OCI-M2 (cell line): ENCODE data around the gene SPEM2.

Experiments used
- DNase-seq: peaks from one replicate; lab custom pipeline; 2025; ENCODE audit not compliant: unreplicated experiment; lab: John Stamatoyannopoulos, UW

Gene SPEM2

DNA sequence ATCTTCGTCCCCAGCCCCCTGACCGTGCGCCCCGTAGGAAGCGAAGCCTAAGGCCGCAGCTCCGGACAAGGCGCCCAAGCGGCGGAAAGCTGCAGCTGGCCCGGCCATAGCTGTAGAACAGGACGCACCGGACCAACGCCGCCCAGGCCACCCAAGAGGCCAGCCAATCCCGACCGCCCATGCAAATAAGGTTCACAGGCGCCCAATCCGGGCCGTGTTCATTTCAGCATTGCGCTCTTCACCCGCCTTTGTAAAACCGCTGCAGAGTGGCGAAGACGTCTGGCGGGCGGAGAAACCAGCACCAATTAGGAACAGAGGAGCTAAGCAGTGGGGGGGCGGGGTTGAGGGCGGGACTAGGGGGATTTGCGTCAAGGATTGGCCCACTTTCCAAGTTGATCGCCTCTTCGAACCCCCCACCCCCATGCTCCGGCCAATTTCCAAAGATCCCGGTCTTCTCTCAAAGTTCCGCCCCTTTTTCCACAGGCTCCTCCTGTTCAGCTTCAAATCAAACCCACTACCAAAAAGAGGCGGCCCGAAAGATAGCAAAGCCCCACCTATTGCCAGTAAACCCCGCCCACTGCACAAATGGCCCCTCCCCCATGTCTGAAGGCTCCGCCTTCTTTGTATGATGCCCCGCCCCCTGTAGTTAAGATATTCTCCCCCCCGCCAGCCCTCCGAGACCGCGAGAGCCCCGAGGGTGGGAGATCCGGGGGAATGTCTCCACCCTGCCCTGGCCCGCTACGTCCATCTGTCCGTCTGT is 21.3 kb upstream of the SPEM2 start, which contains the start of gene TMEM256:
Gene TMEM256 (minus strand): TSS at position 121 of the 760 bp plus-strand sequence. CDS start 13 bp downstream, at position 108.
- DNase-seq = peak; percentile 87

DNA sequence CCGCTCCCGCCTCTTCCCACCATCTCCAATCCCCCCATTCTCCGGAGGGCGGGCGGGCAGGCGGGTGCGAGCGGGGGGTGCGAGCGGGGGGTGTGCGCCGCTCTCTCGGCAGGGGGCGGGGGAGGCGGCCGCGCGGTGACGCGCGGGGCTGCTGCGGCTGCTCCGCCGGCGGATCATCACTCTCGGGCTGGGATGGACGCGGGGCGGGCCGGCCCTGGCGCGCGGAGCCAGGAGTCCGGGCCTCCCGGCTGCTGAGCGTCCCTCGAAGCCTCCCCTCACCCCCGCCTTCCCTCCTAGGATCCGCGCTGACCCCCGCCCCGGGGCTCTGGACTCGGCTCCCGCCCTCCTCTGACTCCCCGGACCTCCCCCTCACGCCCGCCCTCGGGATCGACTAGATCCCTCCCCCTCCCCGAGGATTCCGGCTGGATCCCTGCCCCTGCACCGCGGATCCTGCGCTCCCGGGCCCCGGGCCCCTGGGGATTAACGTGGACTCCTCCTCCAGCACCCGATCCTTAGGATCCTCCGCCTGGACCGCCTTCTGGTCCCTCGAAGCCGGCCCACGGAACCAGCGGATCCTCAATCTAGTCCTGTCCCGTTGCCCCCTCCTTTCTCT is 20.6 kb upstream of the SPEM2 start:
- DNase-seq = no peak

DNA sequence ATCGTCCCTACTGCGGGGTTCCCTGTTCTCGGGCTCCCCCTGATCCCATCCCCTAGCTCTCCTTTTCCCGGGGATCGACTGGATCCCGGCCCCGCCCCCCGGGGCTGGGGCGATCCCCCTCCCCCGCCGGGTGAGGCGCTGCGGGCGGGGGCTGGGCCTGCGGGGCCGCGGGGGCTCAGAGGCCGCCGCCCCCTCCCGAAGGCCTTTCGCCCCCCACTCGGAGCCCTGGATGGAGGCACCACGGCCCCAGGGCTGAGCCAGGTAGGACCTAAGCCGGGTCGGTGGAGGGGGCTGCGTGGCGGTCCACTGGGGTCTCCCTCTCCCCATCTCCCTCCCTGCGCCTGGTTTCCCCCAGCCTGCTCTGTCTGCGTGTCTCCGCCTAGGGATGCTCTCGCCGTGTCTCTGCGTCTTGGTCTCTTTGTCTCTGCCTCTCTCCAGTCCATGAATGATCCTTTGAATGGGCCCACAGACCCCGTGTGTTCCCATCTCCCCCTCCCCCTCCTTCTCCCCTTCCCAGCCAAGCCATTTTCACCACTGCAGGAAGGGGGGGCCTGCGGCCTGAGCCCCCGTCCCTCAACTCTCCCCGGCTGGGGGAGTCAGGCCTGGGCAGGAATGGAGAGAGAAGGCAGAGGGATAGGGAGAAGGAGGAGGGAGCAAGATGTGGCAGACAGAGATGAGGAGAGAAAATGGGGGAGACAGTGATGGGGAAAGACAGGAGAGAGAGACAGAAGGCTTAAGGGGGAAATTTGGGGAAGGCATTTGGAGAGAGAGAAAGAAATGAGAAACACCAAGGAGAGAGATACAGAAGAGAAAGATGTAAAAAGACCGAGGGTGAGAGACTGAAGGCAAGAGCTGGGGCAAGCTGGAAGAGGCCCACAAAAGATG is 19.8 kb upstream of the SPEM2 start:
- DNase-seq = no peak

DNA sequence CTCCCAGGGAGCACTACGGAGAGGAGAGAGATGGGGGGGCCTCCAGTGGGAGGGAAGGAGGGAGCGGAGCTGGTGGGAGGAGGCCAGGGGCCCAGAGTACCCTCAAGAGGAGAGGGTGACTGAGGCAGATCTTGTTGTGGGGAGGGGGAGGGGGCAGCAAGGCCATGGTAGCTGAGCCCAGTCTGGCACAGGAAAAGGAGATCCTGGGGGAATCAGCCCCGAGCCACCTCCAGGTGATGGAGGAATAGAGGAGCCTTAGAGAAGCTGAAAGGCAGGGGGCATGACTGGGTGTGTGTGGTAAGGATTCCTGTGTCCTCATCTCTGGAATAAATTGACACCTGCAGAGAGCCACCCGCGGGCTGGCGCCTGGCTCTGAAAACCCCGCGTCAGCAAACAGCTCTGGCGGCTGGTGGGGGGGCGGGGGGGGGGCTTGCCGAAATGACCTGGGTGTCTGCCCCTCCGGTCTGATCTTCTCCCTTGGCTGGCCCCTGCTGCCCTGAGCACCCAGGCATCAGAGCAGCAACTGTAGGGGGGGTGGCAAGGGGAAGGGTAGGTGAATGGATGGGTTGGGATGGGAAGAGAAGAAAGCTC is 19.1 kb upstream of the SPEM2 start:
- DNase-seq = no peak

DNA sequence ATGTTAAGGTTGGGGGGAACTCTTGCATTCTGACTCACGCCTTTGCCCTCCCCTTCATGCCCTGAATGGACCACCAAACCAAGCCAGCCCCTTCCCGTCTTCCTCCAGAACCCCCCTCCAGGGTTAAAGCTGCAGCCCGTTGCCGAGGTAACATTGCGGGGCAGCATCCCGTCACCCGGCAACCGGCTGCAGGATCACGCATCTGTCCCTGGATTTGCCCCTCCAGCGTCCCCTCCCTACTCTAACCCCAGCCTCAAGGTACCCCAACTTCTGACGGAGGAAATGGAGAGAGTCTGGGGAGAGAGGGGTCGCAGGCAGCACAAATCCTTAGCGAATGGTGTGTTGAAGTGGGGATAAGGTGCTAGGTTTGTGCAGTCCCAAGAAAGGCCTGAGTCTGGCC is 18.3 kb upstream of the SPEM2 start:
- no peak for DNase-seq

DNA sequence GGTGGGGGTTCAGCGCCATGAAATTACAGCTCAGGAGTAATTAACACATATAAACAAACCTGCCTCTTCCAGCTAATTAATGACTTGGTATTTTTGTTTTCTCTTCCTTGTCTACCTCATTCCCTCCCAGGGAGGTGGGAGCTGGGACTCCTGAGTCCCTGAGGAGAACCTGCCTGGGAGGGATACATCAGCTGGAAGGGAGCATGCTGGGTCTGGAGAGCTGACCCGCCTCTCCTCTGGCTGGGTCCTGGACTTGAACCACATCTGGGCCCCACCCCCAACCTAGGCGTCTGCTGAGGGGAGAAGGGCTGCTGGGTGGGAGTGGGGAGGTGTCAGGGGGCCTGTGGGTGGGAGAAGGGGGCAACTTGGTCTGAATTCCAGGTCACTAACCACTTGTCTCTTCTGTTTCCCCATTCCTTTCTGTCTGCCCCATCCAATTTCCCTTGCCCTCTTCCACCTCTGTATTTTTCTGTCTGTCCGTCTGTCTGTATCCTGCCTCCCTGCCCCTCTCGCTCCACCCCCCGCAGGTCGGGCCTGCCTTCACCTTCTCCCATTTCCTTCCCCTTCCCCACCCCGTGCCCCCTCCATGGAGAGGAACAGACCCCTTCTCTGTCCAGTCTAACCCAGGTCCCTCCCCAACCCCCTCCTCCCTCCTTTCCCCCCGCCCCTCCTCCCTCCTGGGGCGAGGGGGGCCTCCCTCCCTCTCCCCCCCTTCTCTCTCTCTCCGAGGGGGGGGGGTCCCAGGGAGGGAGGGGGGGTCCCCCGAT is 17.7 kb upstream of the SPEM2 start, which contains the start of gene NLGN2:
Gene NLGN2 (plus strand): TSS at position 361 of the 767 bp plus-strand sequence. CDS start 411 bp downstream, outside the sequence.
- DNase-seq = no peak

DNA sequence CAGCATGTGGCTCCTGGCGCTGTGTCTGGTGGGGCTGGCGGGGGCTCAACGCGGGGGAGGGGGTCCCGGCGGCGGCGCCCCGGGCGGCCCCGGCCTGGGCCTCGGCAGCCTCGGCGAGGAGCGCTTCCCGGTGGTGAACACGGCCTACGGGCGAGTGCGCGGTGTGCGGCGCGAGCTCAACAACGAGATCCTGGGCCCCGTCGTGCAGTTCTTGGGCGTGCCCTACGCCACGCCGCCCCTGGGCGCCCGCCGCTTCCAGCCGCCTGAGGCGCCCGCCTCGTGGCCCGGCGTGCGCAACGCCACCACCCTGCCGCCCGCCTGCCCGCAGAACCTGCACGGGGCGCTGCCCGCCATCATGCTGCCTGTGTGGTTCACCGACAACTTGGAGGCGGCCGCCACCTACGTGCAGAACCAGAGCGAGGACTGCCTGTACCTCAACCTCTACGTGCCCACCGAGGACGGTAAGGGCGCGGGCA is 17.1 kb upstream of the SPEM2 start:
- no peak for DNase-seq

DNA sequence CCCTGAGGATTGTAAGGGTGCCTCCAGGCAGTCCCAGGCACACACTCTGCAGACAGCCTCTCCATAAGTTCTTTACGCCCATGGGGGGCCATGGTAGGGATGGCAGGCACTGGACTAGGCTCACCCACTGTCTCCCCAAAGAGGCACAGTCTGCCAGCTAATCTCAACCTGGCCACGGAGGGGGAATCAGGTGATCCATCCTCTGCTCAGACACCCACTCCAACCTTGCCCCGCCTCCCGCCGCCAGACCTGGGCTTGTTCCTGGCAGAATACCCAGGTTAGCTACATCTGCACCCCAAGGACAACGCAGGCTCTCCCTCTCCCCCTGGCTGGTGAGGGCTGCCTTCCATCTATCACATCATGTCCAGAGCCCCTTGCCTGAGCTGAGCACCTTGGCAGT is 16.6 kb upstream of the SPEM2 start:
- DNase-seq = no peak

DNA sequence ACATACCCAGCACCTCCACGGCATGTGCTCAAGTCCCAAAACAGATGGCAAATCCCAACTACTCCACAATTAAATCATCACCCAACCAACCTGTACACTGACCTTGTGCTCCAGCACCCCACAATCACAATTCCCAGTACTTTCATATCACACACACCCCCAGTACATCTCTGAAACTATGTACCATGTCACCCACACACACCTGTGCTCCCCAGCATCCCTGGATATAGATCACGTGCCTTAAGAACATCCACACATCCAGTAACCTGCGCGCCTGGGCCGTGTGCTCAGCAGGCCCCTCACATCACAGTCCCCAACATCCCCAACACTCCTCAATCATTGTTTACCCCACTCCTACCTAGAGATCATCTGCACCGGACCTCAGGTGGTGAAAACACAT is 15.7 kb upstream of the SPEM2 start:
- DNase-seq = no peak

DNA sequence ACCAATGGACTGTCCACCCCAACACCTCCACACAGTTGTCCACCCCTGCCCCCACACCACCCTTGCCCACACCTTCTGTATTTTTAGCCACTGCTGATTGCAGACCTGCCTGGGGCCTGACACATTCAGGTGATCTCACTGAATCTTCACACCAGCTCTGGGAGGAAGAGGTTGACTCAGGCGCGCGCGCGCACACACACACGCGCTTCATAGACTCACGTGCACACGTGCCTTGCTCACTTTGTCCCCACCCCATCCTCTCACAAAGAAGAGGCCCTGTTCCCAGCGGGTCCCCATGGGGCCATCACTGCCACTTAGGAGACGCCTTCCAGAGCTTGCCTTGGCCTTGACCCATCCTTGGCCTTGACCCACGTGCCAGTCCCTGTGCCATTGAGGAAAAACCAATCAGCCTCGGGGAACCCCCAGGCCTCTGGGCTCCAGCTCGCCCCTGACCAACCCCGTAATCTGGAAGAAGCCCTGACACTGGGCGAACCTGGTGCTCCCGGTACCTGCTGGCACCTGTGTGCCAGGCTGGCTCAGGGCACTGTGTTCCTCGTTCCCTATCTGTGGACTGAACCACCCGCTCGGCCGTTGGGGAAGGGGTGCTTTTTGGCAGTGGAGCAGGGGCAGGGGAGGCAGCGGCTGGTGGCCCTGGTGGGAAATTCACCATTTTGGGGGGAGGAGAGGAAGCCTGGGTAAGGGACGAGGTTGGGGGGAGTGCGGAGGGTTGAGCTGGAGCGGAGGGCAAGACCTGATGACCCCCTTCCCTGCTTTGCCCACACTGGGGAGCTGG is 14.6 kb upstream of the SPEM2 start:
- DNase-seq = no peak

DNA sequence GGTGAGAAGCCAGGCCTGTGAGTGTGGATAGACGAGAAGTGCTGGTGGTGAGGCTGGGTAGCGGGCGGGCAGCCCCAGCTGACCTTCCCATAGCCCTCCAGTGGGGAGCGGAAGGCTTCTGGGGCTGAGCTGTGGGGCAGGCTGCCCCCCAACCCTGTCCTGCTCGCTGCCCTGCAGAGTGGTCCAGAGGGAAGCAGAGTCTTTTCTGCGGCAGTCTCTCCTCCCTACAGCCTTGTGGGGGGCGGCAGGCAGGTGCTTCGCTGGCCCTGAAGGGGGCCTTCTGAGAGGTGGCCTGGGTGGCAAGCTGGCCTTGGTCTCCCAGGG is 14.0 kb upstream of the SPEM2 start:
- no peak for DNase-seq

DNA sequence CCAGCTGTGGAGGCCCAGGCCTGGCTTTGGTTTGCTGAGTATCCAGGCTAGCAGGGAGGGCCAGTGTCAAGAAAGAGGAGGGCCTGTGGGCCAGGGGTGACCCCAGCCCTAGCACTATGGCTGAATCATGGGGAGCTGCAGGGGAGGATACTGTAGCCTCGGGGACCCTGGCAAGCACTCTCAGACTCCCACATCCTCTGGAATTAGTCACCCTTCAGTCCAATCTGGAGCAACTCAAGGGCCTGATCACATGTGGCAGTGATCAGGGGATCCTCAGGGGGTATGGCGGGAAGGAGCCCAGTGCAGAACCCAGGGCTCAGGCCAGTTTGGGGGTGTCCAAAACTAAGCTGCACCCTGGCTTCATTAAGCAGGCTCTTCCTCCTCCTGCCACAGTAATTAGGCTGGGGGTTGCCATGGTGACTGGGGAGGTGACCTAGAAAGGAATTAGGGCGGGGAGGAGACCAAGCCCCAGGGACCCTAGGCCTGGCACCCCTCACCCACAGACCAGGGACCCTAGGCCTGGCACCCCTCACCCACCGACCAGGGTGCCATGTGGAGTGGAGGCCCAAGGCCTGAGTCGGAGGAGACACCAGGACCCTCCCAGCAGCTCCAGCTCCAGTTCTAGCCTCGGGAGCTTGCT is 11.9 kb upstream of the SPEM2 start:
- DNase-seq = no peak

DNA sequence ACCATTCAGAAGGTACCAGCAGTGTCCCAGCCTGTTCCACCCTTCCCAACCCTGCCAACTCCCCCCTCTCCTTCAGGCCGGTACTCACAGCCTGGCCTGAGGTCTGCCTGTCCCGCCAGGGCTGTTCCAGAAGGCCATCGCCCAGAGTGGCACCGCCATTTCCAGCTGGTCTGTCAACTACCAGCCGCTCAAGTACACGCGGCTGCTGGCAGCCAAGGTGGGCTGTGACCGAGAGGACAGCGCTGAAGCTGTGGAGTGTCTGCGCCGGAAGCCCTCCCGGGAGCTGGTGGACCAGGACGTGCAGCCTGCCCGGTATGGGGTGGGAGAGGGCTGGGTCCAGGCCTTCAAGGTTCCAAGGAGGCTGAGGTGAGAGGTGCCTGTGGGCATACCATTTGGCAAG is 10.6 kb upstream of the SPEM2 start:
- no peak for DNase-seq

DNA sequence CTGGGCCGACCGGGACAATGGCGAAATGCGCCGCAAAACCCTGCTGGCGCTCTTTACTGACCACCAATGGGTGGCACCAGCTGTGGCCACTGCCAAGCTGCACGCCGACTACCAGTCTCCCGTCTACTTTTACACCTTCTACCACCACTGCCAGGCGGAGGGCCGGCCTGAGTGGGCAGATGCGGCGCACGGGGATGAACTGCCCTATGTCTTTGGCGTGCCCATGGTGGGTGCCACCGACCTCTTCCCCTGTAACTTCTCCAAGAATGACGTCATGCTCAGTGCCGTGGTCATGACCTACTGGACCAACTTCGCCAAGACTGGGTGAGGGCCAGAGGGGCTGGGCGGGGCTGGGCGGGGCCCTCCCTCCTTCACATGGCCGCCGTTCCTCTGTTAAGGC is 9.6 kb upstream of the SPEM2 start:
- no peak for DNase-seq

DNA sequence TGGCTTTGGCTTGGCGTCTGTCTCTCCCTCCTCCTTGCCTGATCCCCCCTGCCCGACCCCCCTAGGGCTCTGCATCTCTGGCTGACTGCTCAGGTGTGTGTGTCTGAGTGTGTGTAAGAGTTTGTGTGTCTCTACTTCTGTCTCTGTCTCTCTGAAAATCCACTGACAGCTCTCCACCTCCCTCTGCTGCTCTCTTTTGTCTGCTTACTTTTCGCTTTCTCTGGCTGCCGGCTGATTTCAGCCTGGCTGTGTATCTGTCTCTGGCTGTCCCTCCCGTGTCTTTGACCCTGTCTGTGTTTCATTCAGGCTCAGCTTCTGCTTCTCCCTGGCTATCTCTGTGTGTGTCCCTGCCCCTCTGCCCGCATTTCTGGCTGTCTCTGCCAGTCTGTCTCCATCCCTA is 9.1 kb upstream of the SPEM2 start:
- no peak for DNase-seq

DNA sequence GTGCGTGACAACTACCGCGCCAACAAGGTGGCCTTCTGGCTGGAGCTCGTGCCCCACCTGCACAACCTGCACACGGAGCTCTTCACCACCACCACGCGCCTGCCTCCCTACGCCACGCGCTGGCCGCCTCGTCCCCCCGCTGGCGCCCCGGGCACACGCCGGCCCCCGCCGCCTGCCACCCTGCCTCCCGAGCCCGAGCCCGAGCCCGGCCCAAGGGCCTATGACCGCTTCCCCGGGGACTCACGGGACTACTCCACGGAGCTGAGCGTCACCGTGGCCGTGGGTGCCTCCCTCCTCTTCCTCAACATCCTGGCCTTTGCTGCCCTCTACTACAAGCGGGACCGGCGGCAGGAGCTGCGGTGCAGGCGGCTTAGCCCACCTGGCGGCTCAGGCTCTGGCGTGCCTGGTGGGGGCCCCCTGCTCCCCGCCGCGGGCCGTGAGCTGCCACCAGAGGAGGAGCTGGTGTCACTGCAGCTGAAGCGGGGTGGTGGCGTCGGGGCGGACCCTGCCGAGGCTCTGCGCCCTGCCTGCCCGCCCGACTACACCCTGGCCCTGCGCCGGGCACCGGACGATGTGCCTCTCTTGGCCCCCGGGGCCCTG is 8.3 kb upstream of the SPEM2 start:
- DNase-seq = no peak

DNA sequence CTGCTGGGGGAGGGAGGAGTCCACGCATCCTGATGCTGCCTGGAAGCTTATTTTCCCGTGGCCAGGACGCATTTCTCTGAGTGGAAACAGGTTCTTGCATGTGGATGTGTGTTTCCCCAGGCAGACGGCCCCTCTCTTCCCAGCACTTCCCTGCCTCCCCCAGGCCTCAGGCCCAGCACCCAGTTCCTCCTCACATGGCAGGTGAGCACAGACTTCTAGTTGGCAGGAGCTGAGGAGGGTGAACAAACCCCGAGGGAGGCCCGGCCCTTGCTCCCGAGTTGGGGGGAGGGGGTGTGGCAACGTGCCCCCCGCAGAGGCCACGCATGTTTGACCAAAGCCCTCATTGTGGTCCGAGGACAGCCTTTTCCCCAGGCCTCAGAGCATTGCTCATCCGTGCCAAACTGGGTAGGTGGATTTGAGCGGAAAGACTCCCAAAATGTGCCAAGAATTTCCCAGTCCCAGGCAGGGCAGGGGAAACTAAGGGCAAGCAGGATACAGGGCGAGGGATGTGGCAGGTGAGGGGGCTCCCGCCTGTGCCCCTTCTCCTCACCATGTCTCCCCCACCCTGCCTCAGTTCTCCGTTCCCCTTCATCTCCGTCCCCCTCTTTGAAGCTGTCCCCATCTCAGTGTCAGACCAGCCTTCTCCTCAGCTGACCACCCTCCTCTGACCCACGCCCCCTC is 6.8 kb upstream of the SPEM2 start:
- no peak for DNase-seq
